ENCODE results near the gene MYH15.
A peak's percentile ranks its signal among the peaks of the same experiment; 100 is the strongest.

MYH15 gene

GRCh38 chr3:108412121-108412750 lies 98.2 kb downstream of the MYH15 start:
- H3K9me3 Mint-ChIP-seq: no peaks in the 10 kb centered on the region
- H3K36me3 Mint-ChIP-seq (ENCODE audit: insufficient read depth): no peaks in the 10 kb centered on the region
- DNase-seq (no peak), ATAC-seq (replicated peaks) (no peak)
- H3K4me1 Mint-ChIP-seq (ENCODE audit: low read depth in 2 of 2): no peaks in the 10 kb centered on the region
- no peak overlapping the region for H3K27ac Mint-ChIP-seq
- H3K27me3 Mint-ChIP-seq: peaks cover 0 to 17% of the 10 kb centered on the region in 2 donors
- H3K4me3 Mint-ChIP-seq: no peak overlapping the region

- no peak overlapping the region for H3K4me3 Mint-ChIP-seq
- H3K9me3 Mint-ChIP-seq: no peaks in the 10 kb centered on the region
- H3K27me3 Mint-ChIP-seq: peaks cover 0 to 17% of the 10 kb centered on the region in 2 donors
- no peaks in the 10 kb centered on the region for H3K4me1 Mint-ChIP-seq (ENCODE audit: low read depth in 2 of 2)
- DNase-seq (no peak), ATAC-seq (replicated peaks) (no peak)
- H3K36me3 Mint-ChIP-seq (ENCODE audit: insufficient read depth): peaks cover 2% of the 10 kb centered on the region
- H3K27ac Mint-ChIP-seq: no peak overlapping the region
These were observed 99.8 kb downstream of the MYH15 start for GRCh38 chr3:108410531-108410984.

DNA sequence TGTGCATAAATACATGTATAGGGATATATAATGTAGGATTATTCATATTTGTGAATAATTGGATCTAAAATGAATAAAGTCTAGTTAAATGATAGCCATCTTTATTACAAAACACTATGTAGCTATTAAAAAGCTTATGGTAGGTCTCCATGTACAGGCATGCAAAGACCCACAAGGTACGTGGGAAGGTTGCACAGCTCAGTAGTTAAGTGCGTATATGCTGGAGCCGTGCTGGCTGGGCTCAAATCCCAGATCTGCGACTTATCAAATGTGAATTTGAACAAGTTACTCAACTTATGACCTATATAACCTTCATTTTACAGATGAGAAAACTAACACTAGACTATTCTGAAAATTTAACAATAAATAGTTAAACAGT lies 100.6 kb downstream of the MYH15 start:
- no peaks in the 10 kb centered on the region for H3K4me1 Mint-ChIP-seq (ENCODE audit: low read depth in 2 of 2)
- ATAC-seq (replicated peaks): no peak
- H3K9me3 Mint-ChIP-seq: no peaks in the 10 kb centered on the region
- peaks cover 0 to 17% of the 10 kb centered on the region in 2 donors for H3K27me3 Mint-ChIP-seq
- no peak overlapping the region for H3K4me3 Mint-ChIP-seq
- H3K27ac Mint-ChIP-seq: no peak overlapping the region
- H3K36me3 Mint-ChIP-seq (ENCODE audit: insufficient read depth): peaks cover 2% of the 10 kb centered on the region
- DNase-seq: no peak

GRCh38 chr3:108408883-108409799 lies 101.3 kb downstream of the MYH15 start:
- no peaks in the 10 kb centered on the region for H3K9me3 Mint-ChIP-seq
- no peak overlapping the region for H3K4me3 Mint-ChIP-seq
- no peaks in the 10 kb centered on the region for H3K4me1 Mint-ChIP-seq (ENCODE audit: low read depth in 2 of 2)
- H3K27ac Mint-ChIP-seq: no peak overlapping the region
- H3K27me3 Mint-ChIP-seq: peaks cover 0 to 14% of the 10 kb centered on the region in 2 donors
- peaks cover 2% of the 10 kb centered on the region for H3K36me3 Mint-ChIP-seq (ENCODE audit: insufficient read depth)
- no peak for DNase-seq
- ATAC-seq (replicated peaks): no peak

- Mint-ChIP-seq H3K4me3 (no peak overlapping the region), H3K36me3 (ENCODE audit: insufficient read depth) (peaks cover 2% of the 10 kb centered on the region), H3K27ac (no peak overlapping the region), H3K9me3 (no peaks in the 10 kb centered on the region), H3K4me1 (ENCODE audit: low read depth in 2 of 2) (no peaks in the 10 kb centered on the region), H3K27me3 (peaks cover 0 to 10% of the 10 kb centered on the region in 2 donors)
- ATAC-seq (replicated peaks) (no peak), DNase-seq (no peak)
These were observed 102.5 kb downstream of the MYH15 start for GRCh38 chr3:108407886-108408285.

GRCh38 chr3:108406661-108407206 lies 103.7 kb downstream of the MYH15 start:
- Mint-ChIP-seq H3K27ac (peak overlapping the region in 1 of 2 donors; percentile 39), H3K9me3 (no peaks in the 10 kb centered on the region), H3K4me3 (no peak overlapping the region), H3K36me3 (ENCODE audit: insufficient read depth) (peaks cover 2% of the 10 kb centered on the region), H3K27me3 (no peaks in the 10 kb centered on the region), H3K4me1 (ENCODE audit: low read depth in 2 of 2) (no peaks in the 10 kb centered on the region)
- DNase-seq (peak; percentile 21 to 36 (median 33)), ATAC-seq (replicated peaks) (peak; percentile 99)

DNA sequence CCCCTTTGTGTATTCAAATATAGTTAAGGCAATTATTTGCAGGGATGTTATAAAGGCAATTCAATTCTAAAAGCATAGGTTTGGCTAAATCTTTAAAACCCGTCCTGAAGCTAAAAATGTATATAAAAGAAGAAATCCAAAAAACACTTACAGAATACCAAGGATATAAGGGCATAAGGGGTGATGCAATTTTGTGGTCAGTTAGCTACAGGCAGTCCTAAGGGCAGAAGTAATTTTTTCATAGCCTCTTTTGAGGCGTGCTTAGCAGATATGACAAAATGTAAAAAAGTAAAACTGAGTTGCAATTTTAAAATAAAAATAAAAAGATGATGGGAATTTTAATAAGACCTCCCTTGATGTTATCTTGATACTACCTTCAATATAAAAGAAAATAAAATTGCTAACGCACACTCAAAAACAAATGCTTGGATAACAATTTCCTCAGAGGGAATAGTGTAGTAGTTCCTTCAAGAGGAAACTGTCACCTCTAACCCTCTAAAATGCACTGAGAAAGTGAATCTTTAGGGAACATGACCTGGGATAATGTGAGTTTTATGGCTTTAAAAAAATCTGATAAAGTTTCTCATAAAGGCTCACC lies 104.2 kb downstream of the MYH15 start:
- Mint-ChIP-seq H3K4me1 (ENCODE audit: low read depth in 2 of 2) (no peaks in the 10 kb centered on the region), H3K9me3 (no peaks in the 10 kb centered on the region), H3K27ac (no peak overlapping the region), H3K27me3 (no peaks in the 10 kb centered on the region), H3K4me3 (no peak overlapping the region), H3K36me3 (ENCODE audit: insufficient read depth) (peaks cover 2% of the 10 kb centered on the region)
- DNase-seq (no peak), ATAC-seq (replicated peaks) (peak; percentile 23)

GRCh38 chr3:108404368-108404767 lies 106.0 kb downstream of the MYH15 start:
- no peaks in the 10 kb centered on the region for H3K9me3 Mint-ChIP-seq
- no peaks in the 10 kb centered on the region for H3K27me3 Mint-ChIP-seq
- peaks cover 2% of the 10 kb centered on the region for H3K36me3 Mint-ChIP-seq (ENCODE audit: insufficient read depth)
- H3K4me3 Mint-ChIP-seq: no peak overlapping the region
- no peak for DNase-seq
- H3K4me1 Mint-ChIP-seq (ENCODE audit: low read depth in 2 of 2): no peaks in the 10 kb centered on the region
- ATAC-seq (replicated peaks): no peak
- no peak overlapping the region for H3K27ac Mint-ChIP-seq

DNA sequence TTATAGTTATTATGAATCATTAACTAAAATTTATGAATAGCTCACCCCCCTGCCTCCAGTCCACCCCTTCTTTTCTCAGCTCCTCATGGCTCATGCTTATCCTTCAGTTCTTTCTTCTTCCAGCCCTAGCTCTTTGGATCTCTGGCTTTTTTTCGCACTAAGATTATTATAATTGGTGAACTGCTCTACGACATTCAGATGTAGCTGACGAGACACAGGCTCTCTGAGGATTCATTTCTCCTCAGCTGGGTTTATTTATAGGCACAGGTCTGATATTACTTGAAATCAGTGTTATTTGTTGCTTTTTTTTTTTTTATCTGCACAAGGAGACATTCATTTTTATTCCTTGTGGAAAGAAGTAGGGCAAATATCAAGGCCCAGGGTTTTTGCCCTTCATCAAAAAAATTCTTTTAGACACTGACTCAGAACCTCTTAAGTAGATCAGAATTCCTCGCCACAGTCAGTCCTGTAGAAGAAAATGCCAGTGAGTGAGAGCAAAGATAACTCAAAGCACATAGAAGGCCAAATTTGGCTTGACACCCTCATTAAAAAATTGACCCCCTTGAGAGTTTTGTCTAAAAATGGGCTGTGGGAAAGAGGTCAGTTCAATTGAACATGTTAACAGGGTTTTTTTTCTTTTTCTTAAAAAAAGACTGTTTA lies 106.6 kb downstream of the MYH15 start:
- no peak overlapping the region for H3K4me3 Mint-ChIP-seq
- H3K27me3 Mint-ChIP-seq: no peaks in the 10 kb centered on the region
- H3K9me3 Mint-ChIP-seq: no peaks in the 10 kb centered on the region
- no peak overlapping the region for H3K27ac Mint-ChIP-seq
- ATAC-seq (replicated peaks) (no peak), DNase-seq (no peak)
- peaks cover 2% of the 10 kb centered on the region for H3K36me3 Mint-ChIP-seq (ENCODE audit: insufficient read depth)
- H3K4me1 Mint-ChIP-seq (ENCODE audit: low read depth in 2 of 2): no peaks in the 10 kb centered on the region

DNA sequence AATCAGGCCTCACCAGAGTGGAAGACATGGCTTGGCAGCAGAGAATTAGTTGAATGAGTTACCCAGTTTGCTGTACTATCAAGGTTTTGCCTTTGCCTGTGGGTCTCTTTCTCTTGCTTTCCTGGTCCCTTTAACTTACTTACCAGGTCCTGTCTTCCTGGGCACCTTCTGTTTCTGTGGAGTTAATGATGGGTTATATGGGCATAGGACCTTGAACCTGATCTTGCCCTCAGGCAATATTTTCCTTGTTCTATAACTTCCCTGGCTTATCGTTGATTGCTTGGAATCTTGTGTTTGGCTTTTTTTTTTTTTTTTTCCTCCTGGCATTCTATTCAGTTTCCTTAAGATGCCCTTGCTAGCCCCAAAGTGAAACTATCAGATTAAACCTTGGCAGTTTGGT lies 107.2 kb downstream of the MYH15 start:
- no peak overlapping the region for H3K27ac Mint-ChIP-seq

GRCh38 chr3:108401836-108402235 lies 108.6 kb downstream of the MYH15 start:
- H3K27ac Mint-ChIP-seq: no peak overlapping the region
- DNase-seq (no peak), ATAC-seq (replicated peaks) (no peak)
- peaks cover 0 to 12% of the 10 kb centered on the region in 2 donors for H3K27me3 Mint-ChIP-seq
- peaks cover 0 to 2% of the 10 kb centered on the region in 2 donors for H3K4me1 Mint-ChIP-seq (ENCODE audit: low read depth in 2 of 2)
- H3K4me3 Mint-ChIP-seq: no peak overlapping the region
- H3K36me3 Mint-ChIP-seq (ENCODE audit: insufficient read depth): peaks cover 2% of the 10 kb centered on the region
- H3K9me3 Mint-ChIP-seq: no peaks in the 10 kb centered on the region

More for the DNA sequence above, 107.2 kb downstream of the MYH15 start:
- ATAC-seq (replicated peaks) (no peak), DNase-seq (no peak)
- Mint-ChIP-seq H3K9me3 (no peaks in the 10 kb centered on the region), H3K27me3 (peaks cover 0 to under 1% of the 10 kb centered on the region in 2 donors), H3K36me3 (ENCODE audit: insufficient read depth) (peaks cover 2% of the 10 kb centered on the region), H3K4me3 (no peak overlapping the region), H3K4me1 (ENCODE audit: low read depth in 2 of 2) (no peaks in the 10 kb centered on the region)

- peaks cover 0 to 12% of the 10 kb centered on the region in 2 donors for H3K27me3 Mint-ChIP-seq
- no peak overlapping the region for H3K4me3 Mint-ChIP-seq
- DNase-seq (no peak), ATAC-seq (replicated peaks) (no peak)
- H3K36me3 Mint-ChIP-seq (ENCODE audit: insufficient read depth): no peaks in the 10 kb centered on the region
- H3K9me3 Mint-ChIP-seq: no peaks in the 10 kb centered on the region
- H3K4me1 Mint-ChIP-seq (ENCODE audit: low read depth in 2 of 2): peaks cover 0 to 7% of the 10 kb centered on the region in 2 donors
- H3K27ac Mint-ChIP-seq: no peak overlapping the region
These were observed 111.9 kb downstream of the MYH15 start for GRCh38 chr3:108398510-108398909.

DNA sequence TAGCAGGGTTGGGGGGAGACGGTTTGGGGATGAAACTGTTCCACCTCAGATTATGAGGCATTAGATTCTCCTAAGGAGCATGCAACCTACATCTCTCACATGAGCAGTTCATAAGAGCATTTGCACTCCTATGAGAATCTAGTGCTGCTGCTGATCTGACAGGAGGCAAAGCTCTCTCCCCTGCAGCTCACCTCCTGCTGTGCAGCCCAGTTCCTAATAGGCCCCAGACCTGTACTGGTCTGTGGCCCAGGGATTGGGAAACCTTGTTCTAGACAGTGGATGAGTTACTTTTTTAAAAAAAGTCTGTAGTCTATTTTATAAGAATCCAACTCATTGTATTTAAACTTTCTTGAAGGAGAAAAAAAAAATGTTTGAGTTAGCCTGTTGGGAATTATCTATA lies 114.1 kb downstream of the MYH15 start:
- DNase-seq (no peak), ATAC-seq (replicated peaks) (no peak)
- no peaks in the 10 kb centered on the region for H3K36me3 Mint-ChIP-seq (ENCODE audit: insufficient read depth)
- no peak overlapping the region for H3K4me3 Mint-ChIP-seq
- H3K27me3 Mint-ChIP-seq: peaks cover 5 to 12% of the 10 kb centered on the region in 2 donors
- H3K4me1 Mint-ChIP-seq (ENCODE audit: low read depth in 2 of 2): peaks cover 0 to 7% of the 10 kb centered on the region in 2 donors
- no peak overlapping the region for H3K27ac Mint-ChIP-seq
- no peaks in the 10 kb centered on the region for H3K9me3 Mint-ChIP-seq

Measured in effector memory CD8-positive, alpha-beta T cell (primary cell).